ENCODE measurements around the gene LOC101059915.
"Not testable (repeated sequence)": the region's sequence is repeated elsewhere in the genome, so short reads cannot be mapped to it uniquely, and the experiment has no call there.

LOC101059915 gene

DNA sequence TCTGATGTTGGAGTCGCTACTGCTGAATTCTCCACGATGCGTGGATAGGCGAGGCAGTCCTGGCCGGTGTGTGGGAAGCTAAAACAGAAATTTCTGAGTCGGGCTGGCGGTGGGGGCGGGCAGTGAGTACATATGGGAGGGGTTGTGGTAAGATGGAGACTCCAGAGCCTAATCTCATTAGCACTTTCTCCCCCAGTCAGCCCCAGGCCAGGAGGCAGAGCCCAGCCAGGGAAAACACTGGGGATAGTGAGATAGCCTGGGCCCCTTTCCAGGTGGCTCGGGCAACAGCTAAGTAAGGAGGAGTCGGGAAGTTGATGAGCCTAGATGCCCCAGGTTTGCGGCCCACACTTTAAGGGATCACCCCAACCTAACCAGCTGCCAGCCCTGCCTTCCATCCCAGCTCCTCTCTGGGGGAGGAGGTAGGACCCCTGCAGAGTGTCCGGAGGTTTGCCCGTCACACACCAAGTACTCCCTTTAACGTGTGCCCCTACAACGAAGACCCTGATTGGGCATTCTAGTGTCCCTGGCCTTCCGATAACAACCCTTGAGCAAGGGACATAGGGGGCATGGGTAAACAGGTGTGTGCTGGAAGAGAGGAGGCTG, 2.4 kb upstream of the LOC101059915 start:
- H3K4me3 ChIP-seq (replicated peaks; ENCODE audit: low read depth, low read length) = no peak overlapping the region
- DNase-seq (ENCODE audit: low read depth) = no peak
- TF ChIP-seq, protein P1, sequence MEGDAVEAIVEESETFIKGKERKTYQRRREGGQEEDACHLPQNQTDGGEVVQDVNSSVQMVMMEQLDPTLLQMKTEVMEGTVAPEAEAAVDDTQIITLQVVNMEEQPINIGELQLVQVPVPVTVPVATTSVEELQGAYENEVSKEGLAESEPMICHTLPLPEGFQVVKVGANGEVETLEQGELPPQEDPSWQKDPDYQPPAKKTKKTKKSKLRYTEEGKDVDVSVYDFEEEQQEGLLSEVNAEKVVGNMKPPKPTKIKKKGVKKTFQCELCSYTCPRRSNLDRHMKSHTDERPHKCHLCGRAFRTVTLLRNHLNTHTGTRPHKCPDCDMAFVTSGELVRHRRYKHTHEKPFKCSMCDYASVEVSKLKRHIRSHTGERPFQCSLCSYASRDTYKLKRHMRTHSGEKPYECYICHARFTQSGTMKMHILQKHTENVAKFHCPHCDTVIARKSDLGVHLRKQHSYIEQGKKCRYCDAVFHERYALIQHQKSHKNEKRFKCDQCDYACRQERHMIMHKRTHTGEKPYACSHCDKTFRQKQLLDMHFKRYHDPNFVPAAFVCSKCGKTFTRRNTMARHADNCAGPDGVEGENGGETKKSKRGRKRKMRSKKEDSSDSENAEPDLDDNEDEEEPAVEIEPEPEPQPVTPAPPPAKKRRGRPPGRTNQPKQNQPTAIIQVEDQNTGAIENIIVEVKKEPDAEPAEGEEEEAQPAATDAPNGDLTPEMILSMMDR (IDR thresholded peaks at IDR 0.05; ENCODE audit: low read length, missing control alignments) = no peak

DNA sequence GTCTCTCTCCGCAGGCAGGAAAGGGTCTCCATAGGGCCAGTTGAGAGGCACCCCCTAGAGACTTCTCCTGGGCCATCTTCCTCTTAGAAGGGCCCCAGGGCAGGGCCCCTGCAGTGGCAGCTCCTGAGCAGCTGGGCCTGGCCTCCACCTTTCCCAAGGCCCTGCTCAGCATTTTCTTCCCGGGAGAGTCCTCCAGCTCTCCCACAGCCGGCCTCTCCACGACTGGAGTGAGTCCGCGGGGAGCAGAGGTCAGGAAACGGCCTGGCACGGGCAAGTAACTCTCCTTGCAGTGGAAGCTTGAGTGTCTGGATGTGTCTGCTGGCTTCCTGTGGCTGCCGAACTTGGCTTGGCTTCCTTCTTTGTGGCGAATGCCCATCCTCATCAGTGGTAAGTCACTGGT, 1.6 kb upstream of the LOC101059915 start:
- TF ChIP-seq, protein P1 (IDR thresholded peaks at IDR 0.05; ENCODE audit: low read length, missing control alignments) = no peak
- DNase-seq (ENCODE audit: low read depth) = no peak
- no peak overlapping the region for H3K4me3 ChIP-seq (replicated peaks; ENCODE audit: low read depth, low read length)

DNA sequence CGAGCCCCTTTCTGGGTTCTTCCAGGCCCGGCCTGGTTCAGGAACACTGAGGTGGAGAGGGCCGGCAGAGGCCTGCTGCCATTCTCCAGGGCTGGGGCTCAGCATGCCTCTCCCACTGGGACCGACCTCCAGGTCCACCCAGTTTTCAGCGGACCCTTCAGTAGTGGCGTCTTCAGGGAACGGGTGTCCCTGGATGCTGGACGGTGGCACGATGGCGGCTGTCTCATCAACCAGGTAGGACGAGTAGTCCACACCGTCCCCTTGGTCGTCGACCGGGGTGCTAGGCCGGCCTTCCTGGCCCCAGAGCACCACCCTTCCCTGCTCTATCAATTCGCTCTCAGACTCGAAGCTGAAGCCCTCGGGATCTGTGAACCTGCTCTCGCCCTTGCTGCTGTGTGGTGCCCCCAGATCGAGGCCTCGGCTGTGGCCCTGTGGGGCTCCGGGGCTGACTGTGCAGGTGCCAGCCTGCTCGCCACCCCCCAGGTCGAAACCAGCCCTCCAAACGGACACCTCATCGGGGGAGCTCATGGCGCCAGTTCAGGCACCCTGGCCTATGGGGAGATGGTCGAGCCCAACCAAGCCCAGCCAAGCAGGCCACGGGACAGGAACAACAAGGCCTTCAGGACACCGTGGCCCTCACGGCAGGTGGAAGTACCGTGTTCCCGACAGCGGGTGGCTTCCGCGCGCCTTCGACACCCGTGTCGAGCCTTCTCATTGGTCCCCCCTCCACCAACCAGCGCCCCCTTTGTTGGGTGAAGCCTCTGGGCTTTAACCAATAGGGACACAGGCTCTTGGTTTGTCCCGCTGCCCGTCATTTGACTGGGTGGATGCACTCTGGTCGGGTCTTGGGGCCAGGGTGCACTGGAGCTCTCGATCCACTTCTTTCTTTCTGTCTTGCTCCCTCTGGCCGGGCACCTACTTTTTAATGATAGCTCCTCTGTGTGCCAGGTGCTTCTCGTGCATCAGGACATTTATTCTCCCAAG, 814 bp upstream of the LOC101059915 start:
- TF ChIP-seq, protein P1 (IDR thresholded peaks at IDR 0.05; ENCODE audit: low read length, missing control alignments) = no peak
- H3K4me3 ChIP-seq (replicated peaks; ENCODE audit: low read depth, low read length) = no peak overlapping the region
- no peak for DNase-seq (ENCODE audit: low read depth)

DNA sequence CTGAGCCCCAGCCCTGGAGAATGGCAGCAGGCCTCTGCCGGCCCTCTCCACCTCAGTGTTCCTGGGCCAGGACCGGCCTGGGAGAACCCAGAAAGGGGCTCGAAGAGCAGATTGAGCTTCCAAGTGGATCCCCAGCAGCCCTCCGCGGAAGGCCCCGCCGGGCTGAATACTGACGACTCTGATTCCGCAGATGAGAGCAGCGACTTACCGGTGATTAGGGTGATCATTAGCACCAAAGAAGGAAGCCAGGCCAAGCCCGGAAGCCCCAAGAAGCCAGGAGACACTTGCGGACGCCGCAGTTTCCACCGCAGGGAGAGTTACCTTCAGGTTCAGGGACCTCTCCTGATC, 876 bp downstream of the LOC101059915 start:
- no peak for DNase-seq (ENCODE audit: low read depth)
- H3K4me3 ChIP-seq (replicated peaks; ENCODE audit: low read depth, low read length) = no peak overlapping the region
- TF ChIP-seq, protein P1 (IDR thresholded peaks at IDR 0.05; ENCODE audit: low read length, missing control alignments) = no peak

DNA sequence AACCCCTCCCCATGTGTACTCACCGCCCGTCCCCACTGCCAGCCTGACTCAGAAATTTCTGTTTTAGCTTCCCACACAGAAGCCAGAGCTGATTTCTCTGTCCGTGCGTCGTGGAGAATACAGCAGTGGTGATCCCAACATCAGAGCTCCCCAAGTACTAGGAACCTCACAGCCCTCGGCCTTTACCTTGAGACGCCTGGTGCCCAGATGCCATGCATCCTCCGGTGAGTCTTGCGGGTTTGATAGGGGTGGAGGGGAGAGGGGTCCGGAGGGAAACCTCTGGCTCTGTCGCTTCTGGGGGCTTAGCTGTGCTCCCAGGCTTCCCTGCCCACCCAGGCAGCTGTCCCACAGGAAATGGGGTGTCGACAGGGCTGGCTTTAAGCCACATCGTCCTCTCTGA, 2.1 kb downstream of the LOC101059915 start:
- no peak overlapping the region for H3K4me3 ChIP-seq (replicated peaks; ENCODE audit: low read depth, low read length)
- DNase-seq (ENCODE audit: low read depth) = no peak
- TF ChIP-seq, protein P1 (IDR thresholded peaks at IDR 0.05; ENCODE audit: low read length, missing control alignments) = no peak

DNA sequence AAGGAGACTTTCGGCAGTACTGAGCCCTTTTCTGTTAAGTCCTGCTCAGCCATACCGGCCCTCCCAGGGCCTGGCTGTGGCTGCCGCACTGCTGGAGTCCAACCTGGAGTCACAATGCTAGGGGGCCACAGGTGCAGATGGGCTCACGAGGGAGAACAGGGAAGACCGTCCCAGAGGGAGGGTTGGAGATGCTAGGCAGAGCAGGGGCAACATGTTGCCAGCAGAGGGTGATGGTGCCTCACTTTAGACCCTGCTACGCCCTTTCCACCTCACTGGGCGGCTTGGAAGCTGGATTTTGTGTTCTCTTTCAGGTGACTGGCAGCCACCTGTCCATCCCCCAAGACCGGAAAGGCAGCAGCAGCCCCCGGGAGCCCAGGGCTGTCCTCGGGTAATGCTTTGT, 2.6 kb downstream of the LOC101059915 start:
- TF ChIP-seq, protein P1 (IDR thresholded peaks at IDR 0.05; ENCODE audit: low read length, missing control alignments) = peak; percentile 26
- not testable (repeated sequence) for DNase-seq (ENCODE audit: low read depth)

More for the DNA sequence above, 2.6 kb downstream of the LOC101059915 start:
- H3K4me3 ChIP-seq (replicated peaks; ENCODE audit: low read depth, low read length) = not testable (repeated sequence)
